HG03442 (cell line): ENCODE results near the gene CACUL1.
"Not testable (repeated sequence)": the region's sequence is repeated elsewhere in the genome, so short reads cannot be mapped to it uniquely, and the experiment has no call there.

ENCODE experiments used
- ATAC-seq: cut with Tn5 transposase; IDR thresholded peaks from one replicate; pipeline ENCODE4 v1.9.1; 2021; ENCODE audit warnings: mild to moderate bottlenecking, moderate library complexity; ENCODE audit not compliant: unreplicated experiment

Gene CACUL1

GRCh38 chr10:118754556-118755423, at the start of gene CACUL1:
TSS of gene CACUL1 (minus strand) at chr10:118754970. CDS start at chr10:118754762, 208 bp downstream.
- ATAC-seq = peak; percentile 91

GRCh38 chr10:118804262-118804773, 49.5 kb upstream of the CACUL1 start:
- no peak for ATAC-seq

- no peak for ATAC-seq
Observed at GRCh38 chr10:118802126-118802793, 47.5 kb upstream of the CACUL1 start.

- no peak for ATAC-seq
Observed at GRCh38 chr10:118800920-118801319, 46.1 kb upstream of the CACUL1 start.

- ATAC-seq = no peak
Observed at GRCh38 chr10:118799777-118800176, 45.0 kb upstream of the CACUL1 start.

- ATAC-seq = no peak
Observed at GRCh38 chr10:118798231-118798662, 43.5 kb upstream of the CACUL1 start.

- ATAC-seq = not testable (repeated sequence)
Observed at GRCh38 chr10:118794971-118795370, 40.2 kb upstream of the CACUL1 start.

- ATAC-seq = no peak
Observed at GRCh38 chr10:118793545-118793944, 38.8 kb upstream of the CACUL1 start.

GRCh38 chr10:118792526-118792925, 37.8 kb upstream of the CACUL1 start:
- no peak for ATAC-seq

- no peak for ATAC-seq
Observed at GRCh38 chr10:118790058-118790457, 35.3 kb upstream of the CACUL1 start.

GRCh38 chr10:118785551-118785950, 30.8 kb upstream of the CACUL1 start:
- ATAC-seq = no peak

GRCh38 chr10:118783776-118784545, 29.2 kb upstream of the CACUL1 start:
- ATAC-seq = no peak

- not testable (repeated sequence) for ATAC-seq
Observed at GRCh38 chr10:118782916-118783465, 28.2 kb upstream of the CACUL1 start.

GRCh38 chr10:118781541-118781940, 26.8 kb upstream of the CACUL1 start:
- ATAC-seq = no peak

- ATAC-seq = no peak
Observed at GRCh38 chr10:118778727-118779126, 24.0 kb upstream of the CACUL1 start.

- ATAC-seq = no peak
Observed at GRCh38 chr10:118776960-118777359, 22.2 kb upstream of the CACUL1 start.

GRCh38 chr10:118776033-118776432, 21.3 kb upstream of the CACUL1 start:
- no peak for ATAC-seq

- no peak for ATAC-seq
Observed at GRCh38 chr10:118775478-118775877, 20.7 kb upstream of the CACUL1 start.

GRCh38 chr10:118773041-118773440, 18.3 kb upstream of the CACUL1 start:
- no peak for ATAC-seq

- no peak for ATAC-seq
Observed at GRCh38 chr10:118771976-118772375, 17.2 kb upstream of the CACUL1 start.
